Measurements from ENCODE around the gene HTR4.

DNA sequence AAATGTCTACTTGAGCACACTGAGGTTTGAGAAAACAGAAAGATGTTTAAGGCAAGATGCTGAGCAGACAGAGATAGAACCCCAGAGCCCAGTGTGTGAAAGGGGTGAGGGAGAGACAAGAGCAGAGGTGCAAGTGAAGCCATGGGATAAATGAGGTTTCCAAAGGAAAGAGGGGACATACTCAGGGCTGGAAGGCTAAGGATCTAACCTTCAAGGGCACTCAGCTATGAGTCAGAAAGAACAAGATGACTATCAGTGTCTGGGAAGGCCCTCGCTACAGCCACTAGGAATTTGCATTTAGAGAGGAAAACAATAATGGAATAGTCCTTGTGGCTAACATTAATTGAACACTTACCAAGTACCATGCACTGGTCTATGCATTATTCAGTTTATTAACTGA, 113.7 kb downstream of the HTR4 start:
- TF ChIP-seq, protein P1, sequence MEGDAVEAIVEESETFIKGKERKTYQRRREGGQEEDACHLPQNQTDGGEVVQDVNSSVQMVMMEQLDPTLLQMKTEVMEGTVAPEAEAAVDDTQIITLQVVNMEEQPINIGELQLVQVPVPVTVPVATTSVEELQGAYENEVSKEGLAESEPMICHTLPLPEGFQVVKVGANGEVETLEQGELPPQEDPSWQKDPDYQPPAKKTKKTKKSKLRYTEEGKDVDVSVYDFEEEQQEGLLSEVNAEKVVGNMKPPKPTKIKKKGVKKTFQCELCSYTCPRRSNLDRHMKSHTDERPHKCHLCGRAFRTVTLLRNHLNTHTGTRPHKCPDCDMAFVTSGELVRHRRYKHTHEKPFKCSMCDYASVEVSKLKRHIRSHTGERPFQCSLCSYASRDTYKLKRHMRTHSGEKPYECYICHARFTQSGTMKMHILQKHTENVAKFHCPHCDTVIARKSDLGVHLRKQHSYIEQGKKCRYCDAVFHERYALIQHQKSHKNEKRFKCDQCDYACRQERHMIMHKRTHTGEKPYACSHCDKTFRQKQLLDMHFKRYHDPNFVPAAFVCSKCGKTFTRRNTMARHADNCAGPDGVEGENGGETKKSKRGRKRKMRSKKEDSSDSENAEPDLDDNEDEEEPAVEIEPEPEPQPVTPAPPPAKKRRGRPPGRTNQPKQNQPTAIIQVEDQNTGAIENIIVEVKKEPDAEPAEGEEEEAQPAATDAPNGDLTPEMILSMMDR (IDR thresholded peaks at IDR 0.05): no peak
- TF ChIP-seq, protein P2, sequence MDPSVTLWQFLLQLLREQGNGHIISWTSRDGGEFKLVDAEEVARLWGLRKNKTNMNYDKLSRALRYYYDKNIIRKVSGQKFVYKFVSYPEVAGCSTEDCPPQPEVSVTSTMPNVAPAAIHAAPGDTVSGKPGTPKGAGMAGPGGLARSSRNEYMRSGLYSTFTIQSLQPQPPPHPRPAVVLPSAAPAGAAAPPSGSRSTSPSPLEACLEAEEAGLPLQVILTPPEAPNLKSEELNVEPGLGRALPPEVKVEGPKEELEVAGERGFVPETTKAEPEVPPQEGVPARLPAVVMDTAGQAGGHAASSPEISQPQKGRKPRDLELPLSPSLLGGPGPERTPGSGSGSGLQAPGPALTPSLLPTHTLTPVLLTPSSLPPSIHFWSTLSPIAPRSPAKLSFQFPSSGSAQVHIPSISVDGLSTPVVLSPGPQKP (IDR thresholded peaks at IDR 0.05; ENCODE audit: low read depth, low read length): no peak
- TF ChIP-seq EP300 (IDR thresholded peaks at IDR 0.05) (no peak), MAZ (IDR thresholded peaks at IDR 0.05; ENCODE audit: borderline replicate concordance, low read depth, low read length) (no peak), POLR2A (IDR thresholded peaks at IDR 0.05; ENCODE audit: low read length) (no peak), RARB (CRISPR knock-in tag; IDR thresholded peaks at IDR 0.05) (no peak), JUNB (IDR thresholded peaks at IDR 0.05) (no peak), JUN (IDR thresholded peaks at IDR 0.05) (no peak), CEBPB (IDR thresholded peaks at IDR 0.05) (no peak), HOXB13 (CRISPR knock-in tag; IDR thresholded peaks at IDR 0.05; ENCODE audit: low read depth) (no peak), KDM1A (IDR thresholded peaks at IDR 0.05; ENCODE audit: low read depth) (no peak), RCOR1 (IDR thresholded peaks at IDR 0.05; ENCODE audit: low read depth, low read length) (no peak), RAD21 (conservative IDR thresholded peaks at IDR 0.05 in 1 of 2, IDR thresholded peaks at IDR 0.05 in 1 of 2) (no peak)
- TF ChIP-seq, protein P3, sequence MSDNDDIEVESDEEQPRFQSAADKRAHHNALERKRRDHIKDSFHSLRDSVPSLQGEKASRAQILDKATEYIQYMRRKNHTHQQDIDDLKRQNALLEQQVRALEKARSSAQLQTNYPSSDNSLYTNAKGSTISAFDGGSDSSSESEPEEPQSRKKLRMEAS (IDR thresholded peaks at IDR 0.05): no peak
